Gastrocnemius medialis (tissue), 4 donors: ENCODE data around the gene PSMB10.

ENCODE experiments used
- CTCF ChIP-seq, 5 experiments: fragments of 450-650 bp in 3 of 5; fragments of 200-600 bp in 2 of 5; sonication (generic) in 2 of 5; IDR thresholded peaks in 4 of 5; conservative IDR thresholded peaks in 1 of 5; 1 replicate in 4 of 5; 2 replicates in 1 of 5; pipeline ENCODE4 v1.5.1; 2016 to 2019; ENCODE audit warnings: antibody characterized with exemption in 5 of 5, mild to moderate bottlenecking in 3 of 5, moderate library complexity in 3 of 5
- POLR2A ChIP-seq, 2 donors: fragments of 450-650 bp; IDR thresholded peaks; one replicate each; pipeline ENCODE4 v1.6.1; 2017; ENCODE audit warnings: antibody characterized with exemption in 2 of 2, mild to moderate bottlenecking in 2 of 2, moderate library complexity in 2 of 2

DNA sequence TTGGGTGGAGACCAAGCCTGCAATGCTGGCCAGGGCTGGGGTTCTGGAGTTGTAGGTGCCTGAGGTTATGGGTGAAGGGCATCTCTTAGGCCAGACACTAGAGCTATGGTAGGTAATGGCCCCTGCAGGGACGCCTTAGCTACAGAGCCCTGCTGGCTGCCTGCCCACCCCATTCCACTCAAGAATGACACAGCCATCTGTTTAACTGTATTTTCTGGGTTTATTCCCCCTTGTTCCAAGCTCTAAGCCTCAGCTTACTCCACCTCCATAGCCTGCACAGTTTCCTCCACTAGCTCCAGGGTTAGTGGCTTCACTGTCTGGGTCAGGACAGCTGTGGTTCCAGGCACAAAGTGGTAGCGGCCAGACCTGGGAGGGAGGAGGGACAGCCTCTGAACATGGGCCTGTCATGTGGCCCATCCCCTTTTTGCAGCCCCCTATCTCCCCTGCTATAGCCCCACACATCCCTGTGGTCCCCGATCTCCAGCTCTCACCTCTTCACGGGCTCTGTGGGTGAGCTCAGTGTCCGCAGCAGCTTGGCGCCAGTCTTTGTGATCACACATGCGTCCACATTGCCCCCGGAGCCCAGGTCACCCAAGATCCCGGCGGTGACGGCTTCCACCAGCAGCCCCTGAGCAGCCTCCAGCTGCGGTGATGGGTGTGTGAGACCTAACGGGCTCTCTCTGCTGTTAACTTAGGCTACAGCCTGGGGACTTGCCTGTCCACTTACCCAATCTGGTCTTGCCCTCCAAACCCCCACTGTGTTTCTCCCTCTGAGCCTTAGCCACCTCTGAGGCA lies 2.1 kb downstream of the PSMB10 start:
- no peak for TF ChIP-seq CTCF (IDR thresholded peaks at IDR 0.05 in 4 of 5, conservative IDR thresholded peaks at IDR 0.05 in 1 of 5)
- TF ChIP-seq POLR2A (IDR thresholded peaks at IDR 0.05), result no peak
